Heart right ventricle (tissue), 16 donors: ENCODE measurements around the gene FAAH. TPM values are rescaled to one million over a fixed set of nuclear protein-coding genes. Genes with fewer than 3 reads are reported as not detected.

Source experiments
- ATAC-seq, 8 donors: fragments of 200-7000 bp; cut with Tn5 transposase; one replicate each; pipeline ENCODE4 v1.9.1; 2020; ENCODE audit warnings: mild to moderate bottlenecking in 8 of 8, moderate library complexity in 8 of 8, moderate number of reproducible peaks in 1 of 8
- DNase-seq, 2 donors: peaks; one replicate each; pipeline ENCODE4 v3.0.0-alpha.2; 2020
- H3K27ac ChIP-seq, 10 donors: fragments of 200-600 bp; sonication (generic) in 2 of 10; one replicate each; pipeline versions ENCODE4 v1.5.0 to v1.8.0; 2020 to 2022; ENCODE audit warnings: mild to moderate bottlenecking in 3 of 10
- H3K27me3 ChIP-seq, 7 donors: fragments of 200-600 bp; one replicate each; pipeline ENCODE4 v1.8.0; 2021 to 2022; ENCODE audit warnings: mild to moderate bottlenecking in 2 of 7
- H3K36me3 ChIP-seq, 9 donors: fragments of 200-600 bp; sonication (generic) in 1 of 9; one replicate each; pipeline versions ENCODE4 v1.5.0 to v1.8.0; 2020 to 2022; ENCODE audit warnings: mild to moderate bottlenecking in 2 of 9
- H3K4me1 ChIP-seq, 9 donors: fragments of 200-600 bp; sonication (generic) in 1 of 9; one replicate each; pipeline versions ENCODE4 v1.5.0 to v1.8.0; 2020 to 2022; ENCODE audit warnings: mild to moderate bottlenecking in 4 of 9
- H3K4me3 ChIP-seq, 10 donors: fragments of 200-600 bp; sonication (generic) in 2 of 10; one replicate each; pipeline versions ENCODE4 v1.5.0 to v1.8.0; 2020 to 2022; ENCODE audit warnings: mild to moderate bottlenecking in 7 of 10, moderate library complexity in 2 of 10
- H3K9me3 ChIP-seq, 11 donors: fragments of 200-600 bp in 10 of 11; sonication (generic) in 2 of 11; one replicate each; pipeline versions ENCODE4 v1.5.0 to v1.8.0; 2013 to 2022; ENCODE audit warnings: mild to moderate bottlenecking in 2 of 11, control low read depth in 1 of 11, moderate library complexity in 1 of 11
- WGBS, 2 donors: extraction: QIAGEN DNeasy Blood & Tissue Kit; methylation state at CpG; one replicate each; pipeline ENCODE4 v1.1.7; 2013; ENCODE audit warnings: inconsistent platforms in 1 of 2; 5-methylcytosine and 5-hydroxymethylcytosine counted together
- intact Hi-C, 10 donors: fragments of 100-400 bp; cut with DNase I; formaldehyde crosslinking; loops; one replicate each; pipeline versions ENCODE4 v1.11.1 to v1.14.2; 2022
- polyA plus RNA-seq, 2 donors: library from polyadenylated mRNA; stranded (reverse); fragments of 200-250 nt; gene quantifications; one replicate each; pipeline ENCODE4 v1.2.3, GENCODE V29; 2013
- total RNA-seq, 10 donors: library from RNA; stranded (reverse); fragmentation: NEBNext Ultra II Directional in 3 of 10; extraction: Animal tissue kit (Norgen Biotek cat#: 25700) in 3 of 10; gene quantifications; one replicate each; pipeline versions ENCODE4 v1.2.1 to v1.2.4, GENCODE V29; 2021 to 2023
- TF ChIP-seq, protein P1 (sequence below), 9 donors: fragments of 200-600 bp; sonication (generic) in 2 of 9; IDR thresholded peaks; one replicate each; pipeline versions ENCODE4 v1.5.0 to v1.8.0; 2021 to 2022; ENCODE audit warnings: antibody characterized with exemption in 9 of 9, mild to moderate bottlenecking in 5 of 9, moderate library complexity in 1 of 9
- donor health status: Arrhythmogenic right ventricular cardiomyopathy.
- donor health status: ischemic (EF 13 %, LVEDD 7.1; RV severe dilation, severe dysfunction).
- donor health status: healthy with polysubstance abuse.
- donor health status: DM: no; HTN: yes; CAD: no.
- donor health status: DM: no; HTN: no; CAD: no.
- donor health status: ischemic (EF 25% LVEDD 6.9; RV normal size, moderate dysfunction).
- donor health status: ischemic (EF 25% LVEDD 5.7; RV mildly dilated, moderate dysfunction).
- donor health status: healthy.
- donor health status: DM: yes; HTN: yes; CAD: no.
- donor health status: Ischemic cardiomyopathy.
- donor health status: ischemic (EF 35%, LVEDD 5.7; RV mildly dilated, moderate dysfunction).
- donor health status: nonischemic (EF 11% LVEDD 7.7; RV severe dilation, severe dysfunction).
- donor health status: DM: yes; HTN: yes; CAD: no.
- donor health status: PGD.
- donor health status: ischemic (EF 29% LVEDD 5.4; RV normal size, mild dysfunction).
- donor health status: nonischemic (EF 23%, LVEDD 6.1; RV moderate dilation, normal function).

The FAAH gene
- total and polyA plus RNA-seq, 12 donors = 1.8 to 16.4 (median 3.1) TPM

DNA sequence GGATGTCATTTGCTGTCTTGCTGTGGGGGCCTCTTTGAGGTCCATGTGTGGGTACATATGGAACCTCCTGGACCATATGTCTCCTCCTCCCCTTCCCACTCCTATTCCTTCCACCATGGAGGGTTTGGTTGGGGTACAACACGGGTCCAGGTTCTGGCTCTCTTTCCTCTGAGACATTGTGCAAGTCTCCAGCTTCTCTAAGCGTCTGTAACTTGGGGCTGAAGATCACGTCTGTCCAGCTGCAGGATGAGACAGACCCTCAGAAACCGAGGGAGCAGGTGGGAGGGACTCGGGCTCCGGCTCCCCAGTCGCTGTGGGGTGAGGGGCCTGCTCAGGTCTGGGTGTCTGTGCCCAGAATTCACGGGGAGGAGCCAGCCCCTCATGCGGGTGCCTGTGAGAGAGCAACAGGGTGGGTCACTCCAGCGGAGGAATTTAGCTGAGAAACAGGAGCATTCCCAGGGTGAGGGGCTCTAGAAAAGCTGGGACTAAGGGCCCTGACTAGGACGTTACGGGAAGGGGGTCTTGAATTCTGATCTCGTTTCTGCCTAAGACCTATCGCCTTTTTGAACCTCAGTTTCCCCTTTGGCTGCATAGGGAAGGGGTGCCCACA lies 53.5 kb downstream of the FAAH start:
- TF ChIP-seq, protein P1, sequence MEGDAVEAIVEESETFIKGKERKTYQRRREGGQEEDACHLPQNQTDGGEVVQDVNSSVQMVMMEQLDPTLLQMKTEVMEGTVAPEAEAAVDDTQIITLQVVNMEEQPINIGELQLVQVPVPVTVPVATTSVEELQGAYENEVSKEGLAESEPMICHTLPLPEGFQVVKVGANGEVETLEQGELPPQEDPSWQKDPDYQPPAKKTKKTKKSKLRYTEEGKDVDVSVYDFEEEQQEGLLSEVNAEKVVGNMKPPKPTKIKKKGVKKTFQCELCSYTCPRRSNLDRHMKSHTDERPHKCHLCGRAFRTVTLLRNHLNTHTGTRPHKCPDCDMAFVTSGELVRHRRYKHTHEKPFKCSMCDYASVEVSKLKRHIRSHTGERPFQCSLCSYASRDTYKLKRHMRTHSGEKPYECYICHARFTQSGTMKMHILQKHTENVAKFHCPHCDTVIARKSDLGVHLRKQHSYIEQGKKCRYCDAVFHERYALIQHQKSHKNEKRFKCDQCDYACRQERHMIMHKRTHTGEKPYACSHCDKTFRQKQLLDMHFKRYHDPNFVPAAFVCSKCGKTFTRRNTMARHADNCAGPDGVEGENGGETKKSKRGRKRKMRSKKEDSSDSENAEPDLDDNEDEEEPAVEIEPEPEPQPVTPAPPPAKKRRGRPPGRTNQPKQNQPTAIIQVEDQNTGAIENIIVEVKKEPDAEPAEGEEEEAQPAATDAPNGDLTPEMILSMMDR (IDR thresholded peaks at IDR 0.05) = no peak
- Histone ChIP-seq H3K9me3 (no peaks in the 10 kb centered on the region), H3K4me3 (peak overlapping the region in 9 of 10 donors; percentile 18 to 58 (median 49)), H3K27me3 (peaks cover 5 to 66% (median 40%) of the 10 kb centered on the region in 7 donors), H3K36me3 (no peaks in the 10 kb centered on the region), H3K4me1 (peaks cover 3 to 24% (median 11%) of the 10 kb centered on the region in 9 donors), H3K27ac (no peak overlapping the region)
- intact Hi-C loops = loop anchor here (1.0 to 10.0 kb wide), 6 partner anchors 79 to 279 kb away; no protein-coding TSS in a partner anchor
- ATAC-seq (no peak), DNase-seq (no peak)
- WGBS, 2 donors = 44 to 52% methylated on average over 14 of the region's 14 CpGs

DNA sequence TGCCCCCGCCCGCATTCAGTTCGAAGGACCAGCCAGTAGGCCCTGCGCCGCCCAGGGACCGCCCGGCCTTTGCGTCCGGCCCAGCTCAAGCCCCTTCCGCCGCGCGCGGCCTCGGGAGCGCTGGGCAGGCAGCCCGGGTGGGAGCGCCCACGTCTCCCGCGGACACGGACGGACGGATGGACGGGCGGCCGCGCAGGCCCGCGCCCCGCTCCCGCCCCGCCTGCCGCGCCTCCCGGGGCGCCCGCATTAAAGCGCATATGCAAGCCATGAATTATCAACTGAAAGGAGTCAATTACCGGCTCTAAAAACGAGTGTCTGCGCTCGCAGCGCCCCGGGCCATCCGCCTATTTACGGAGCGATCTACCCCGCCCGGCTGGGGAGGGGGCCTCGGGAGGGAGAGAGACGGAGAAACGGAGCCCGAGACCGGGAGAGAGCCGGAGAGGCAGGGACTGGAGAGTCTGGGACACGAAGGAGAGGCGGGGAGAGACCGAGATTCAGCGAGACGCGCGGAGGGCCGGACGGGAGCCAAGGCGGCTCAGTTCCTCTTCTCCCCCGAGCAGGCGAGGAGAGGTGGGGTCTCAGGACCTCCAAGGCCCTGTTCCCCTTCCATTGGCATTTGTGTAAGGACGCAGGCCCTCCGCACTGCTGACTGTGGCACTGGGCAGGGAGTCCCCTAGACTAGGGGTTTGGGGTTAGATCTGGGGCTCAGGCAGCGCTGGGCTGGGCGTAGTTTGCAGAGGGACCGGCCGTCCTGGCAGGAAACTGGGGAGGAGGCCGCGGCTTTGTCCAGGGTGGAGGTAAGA lies 54.2 kb downstream of the FAAH start:
- Histone ChIP-seq H3K27me3 (peaks cover 5 to 68% (median 45%) of the 10 kb centered on the region in 7 donors), H3K9me3 (no peaks in the 10 kb centered on the region), H3K4me1 (peaks cover 0 to 19% (median 10%) of the 10 kb centered on the region in 9 donors), H3K4me3 (peak overlapping the region in 9 of 10 donors; percentile 18 to 58 (median 49)), H3K27ac (no peak overlapping the region), H3K36me3 (no peaks in the 10 kb centered on the region)
- peak in 4 of 8 donors; percentile 19 to 39 (median 28) for ATAC-seq
- TF ChIP-seq, protein P1 (IDR thresholded peaks at IDR 0.05) = no peak
- DNase-seq = peak in 1 of 2 donors; percentile 27
- intact Hi-C loops = loop anchor here in 6 of 10 donors (5.0 to 10.0 kb wide), 2 partner anchors 79 to 276 kb away; no protein-coding TSS in a partner anchor
- 3% methylated on average over 75 to 76 of the region's 76 CpGs for WGBS, 2 donors

DNA sequence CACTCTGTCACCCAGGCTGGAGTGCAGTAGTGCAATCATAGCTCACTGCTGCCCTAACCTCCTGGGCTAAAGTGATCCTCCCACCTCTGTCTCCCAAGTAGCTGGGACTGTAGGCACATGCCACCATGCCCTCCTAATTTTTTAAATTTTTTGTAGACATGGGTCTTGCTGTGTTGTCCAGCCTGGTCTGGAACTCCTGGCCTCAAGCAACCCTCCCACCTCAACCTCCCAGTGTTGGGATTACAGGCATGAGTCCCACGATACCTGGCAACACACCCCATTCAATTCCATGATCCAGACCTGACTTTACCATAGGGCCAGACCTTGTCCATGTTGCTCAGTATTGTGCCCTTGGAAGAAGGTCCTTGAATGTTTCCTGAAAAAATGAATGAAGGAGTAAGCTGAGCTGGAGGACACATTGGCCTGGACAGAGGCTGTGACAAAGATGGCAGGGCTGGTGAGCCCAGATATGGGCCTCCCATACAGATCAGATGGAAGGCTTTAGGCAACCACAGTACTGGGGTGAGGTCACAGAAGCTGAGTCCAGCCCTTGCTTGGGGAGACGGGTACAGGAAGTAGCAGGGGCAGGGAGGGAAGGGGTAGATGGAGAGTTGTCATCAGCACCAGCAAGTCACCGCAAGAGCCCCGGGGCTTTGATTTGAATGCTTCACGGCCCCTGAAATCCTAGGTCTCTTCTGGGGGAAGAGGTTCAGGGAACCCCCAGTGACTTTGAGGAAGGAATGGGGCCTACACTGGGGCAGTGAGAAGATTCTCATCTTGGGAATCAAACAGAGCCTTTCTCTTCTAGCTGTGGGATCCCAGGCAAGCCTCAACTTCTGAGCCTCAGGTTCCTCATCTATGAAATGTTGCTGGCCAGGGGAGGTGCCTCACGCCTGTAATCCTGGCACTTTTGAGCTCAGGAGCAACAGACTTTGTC lies 55.4 kb downstream of the FAAH start:
- WGBS, 2 donors = 78 to 80% methylated on average over 6 of the region's 6 CpGs
- Histone ChIP-seq H3K27me3 (peaks cover 5 to 71% (median 53%) of the 10 kb centered on the region in 7 donors), H3K36me3 (no peaks in the 10 kb centered on the region), H3K4me3 (no peak overlapping the region), H3K4me1 (peaks cover 0 to 19% (median 10%) of the 10 kb centered on the region in 9 donors), H3K9me3 (no peaks in the 10 kb centered on the region), H3K27ac (no peak overlapping the region)
- DNase-seq = no peak
- TF ChIP-seq, protein P1 (IDR thresholded peaks at IDR 0.05) = no peak
- intact Hi-C loops = loop anchor here in 6 of 10 donors (5.0 to 10.0 kb wide), 2 partner anchors 78 to 275 kb away; no protein-coding TSS in a partner anchor
- no peak for ATAC-seq
